ENCODE data around the gene DPYSL3.

The DPYSL3 gene

DNA sequence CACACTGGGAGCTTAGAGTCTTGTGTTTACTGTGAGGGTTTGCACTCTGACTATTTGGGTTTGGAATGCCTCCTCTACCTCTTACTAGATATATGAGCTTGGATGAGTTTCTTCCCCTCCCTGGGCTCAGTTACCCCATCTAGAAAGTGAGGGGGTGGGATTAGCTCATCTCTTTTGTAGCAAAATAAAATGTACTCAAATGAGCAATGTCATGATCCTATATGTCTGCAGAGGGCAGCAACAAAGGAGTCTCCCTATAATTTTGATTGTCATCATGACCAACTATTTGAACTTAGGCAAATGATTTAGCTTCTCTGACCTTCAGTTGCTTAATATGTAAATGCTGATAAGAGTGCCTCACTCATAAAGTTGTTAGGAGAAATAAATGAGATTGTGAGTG is 109.0 kb downstream of the DPYSL3 start:
- H3K4me1 ChIP-seq (ENCODE audit: control insufficient read depth, insufficient read depth, low read length), result no peaks in the 10 kb centered on the region
- no peaks in the 10 kb centered on the region for H3K27me3 ChIP-seq (ENCODE audit: control insufficient read depth, insufficient read depth, low read length)
- no peak overlapping the region for H3K4me3 ChIP-seq (ENCODE audit: low read depth, low read length)
- H3K36me3 ChIP-seq (ENCODE audit: control insufficient read depth, insufficient read depth, low read length), result peaks cover 97% of the 10 kb centered on the region
- H3K27ac ChIP-seq (ENCODE audit: low read depth, low read length), result peak overlapping the region; percentile 36
- H3K9me3 ChIP-seq (ENCODE audit: control insufficient read depth, insufficient read depth, low read length), result no peaks in the 10 kb centered on the region
- H3K9ac ChIP-seq (ENCODE audit: low read depth, low read length), result no peak overlapping the region

DNA sequence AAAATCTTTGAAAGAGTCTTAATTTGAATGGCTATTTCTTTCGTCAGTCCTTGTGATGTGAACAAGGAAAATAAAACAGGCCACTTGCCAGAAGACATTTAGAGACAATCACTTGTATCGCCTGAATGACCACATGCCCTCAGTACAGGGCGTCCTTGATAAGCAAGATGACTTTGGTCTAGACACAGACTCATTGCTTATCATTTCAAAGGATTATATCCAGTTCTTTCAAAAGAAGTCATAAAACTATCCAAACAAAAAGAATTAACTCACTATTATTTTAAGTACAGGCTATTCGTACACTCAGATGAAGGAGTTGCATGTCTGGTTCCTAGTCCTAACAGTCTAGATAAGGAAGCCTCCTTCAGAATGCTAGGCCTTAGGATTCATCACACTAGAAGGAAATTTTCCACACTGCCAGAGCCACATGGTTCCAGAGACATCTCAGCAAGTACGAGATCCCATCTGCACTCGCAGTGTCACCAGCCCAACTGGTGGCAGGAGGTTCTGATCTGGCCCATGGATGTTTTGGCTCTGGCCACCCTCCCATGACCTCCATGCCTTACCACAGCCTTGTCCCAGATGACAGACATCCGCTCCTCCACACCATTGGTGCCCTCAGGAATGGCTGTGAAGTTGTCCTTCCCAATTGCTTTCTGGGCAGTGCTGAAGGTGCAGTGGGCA is 109.6 kb downstream of the DPYSL3 start:
- Histone ChIP-seq H3K27ac (ENCODE audit: low read depth, low read length) (peak overlapping the region; percentile 36), H3K36me3 (ENCODE audit: control insufficient read depth, insufficient read depth, low read length) (peaks cover 97% of the 10 kb centered on the region), H3K4me3 (ENCODE audit: low read depth, low read length) (no peak overlapping the region), H3K27me3 (ENCODE audit: control insufficient read depth, insufficient read depth, low read length) (no peaks in the 10 kb centered on the region), H3K4me1 (ENCODE audit: control insufficient read depth, insufficient read depth, low read length) (no peaks in the 10 kb centered on the region), H3K9me3 (ENCODE audit: control insufficient read depth, insufficient read depth, low read length) (no peaks in the 10 kb centered on the region), H3K9ac (ENCODE audit: low read depth, low read length) (no peak overlapping the region)

DNA sequence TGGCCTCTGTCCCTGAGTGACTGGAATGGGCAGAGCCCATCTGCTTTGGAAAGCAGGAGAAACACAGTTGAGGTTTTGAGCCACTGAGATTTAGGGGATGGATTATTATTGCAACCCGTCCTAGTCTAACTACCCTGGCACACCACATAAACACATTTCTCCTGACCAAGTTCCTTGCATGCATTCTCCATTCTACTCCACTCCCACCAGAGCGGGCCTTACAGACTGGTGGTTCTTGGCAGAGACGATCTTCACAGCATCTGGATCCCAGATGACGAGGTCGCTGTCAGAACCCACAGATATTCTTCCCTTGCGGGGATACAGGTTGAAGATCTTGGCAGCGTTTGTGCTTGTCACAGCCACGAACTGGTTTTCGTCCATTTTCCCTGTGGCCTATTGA is 111.0 kb downstream of the DPYSL3 start:
- Histone ChIP-seq H3K4me1 (ENCODE audit: control insufficient read depth, insufficient read depth, low read length) (no peaks in the 10 kb centered on the region; the same call in 1 of the 2 replicates), H3K27me3 (ENCODE audit: control insufficient read depth, insufficient read depth, low read length) (no peaks in the 10 kb centered on the region), H3K9ac (ENCODE audit: low read depth, low read length) (no peak overlapping the region), H3K36me3 (ENCODE audit: control insufficient read depth, insufficient read depth, low read length) (peaks cover 97% of the 10 kb centered on the region), H3K9me3 (ENCODE audit: control insufficient read depth, insufficient read depth, low read length) (no peaks in the 10 kb centered on the region), H3K4me3 (ENCODE audit: low read depth, low read length) (no peak overlapping the region), H3K27ac (ENCODE audit: low read depth, low read length) (no peak overlapping the region)

DNA sequence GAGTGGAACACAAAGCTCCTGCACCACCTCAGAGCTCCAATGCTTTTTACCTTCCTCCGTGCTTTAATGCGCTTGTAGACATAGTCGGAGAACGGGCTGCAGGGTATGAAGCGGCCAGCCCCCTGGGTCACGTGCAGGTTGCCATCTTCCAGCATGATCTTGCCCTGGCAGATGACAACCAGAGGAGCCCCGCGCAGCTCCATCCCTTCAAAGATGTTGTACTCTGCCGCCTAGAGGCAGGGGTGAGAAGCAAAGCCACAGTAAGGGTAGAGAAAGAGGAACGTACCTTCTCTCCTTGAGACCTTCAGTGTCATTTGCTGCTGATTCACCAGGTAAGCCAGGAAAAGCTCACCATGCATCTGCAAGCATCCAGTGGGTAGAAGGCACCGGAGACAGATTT is 112.3 kb downstream of the DPYSL3 start:
- no peak overlapping the region for H3K4me3 ChIP-seq (ENCODE audit: low read depth, low read length)
- no peaks in the 10 kb centered on the region for H3K27me3 ChIP-seq (ENCODE audit: control insufficient read depth, insufficient read depth, low read length)
- H3K4me1 ChIP-seq (ENCODE audit: control insufficient read depth, insufficient read depth, low read length), result no peaks in the 10 kb centered on the region; the same call in 1 of the 2 replicates
- H3K9ac ChIP-seq (ENCODE audit: low read depth, low read length), result no peak overlapping the region
- H3K9me3 ChIP-seq (ENCODE audit: control insufficient read depth, insufficient read depth, low read length), result no peaks in the 10 kb centered on the region
- no peak overlapping the region for H3K27ac ChIP-seq (ENCODE audit: low read depth, low read length)
- H3K36me3 ChIP-seq (ENCODE audit: control insufficient read depth, insufficient read depth, low read length), result peaks cover 97% of the 10 kb centered on the region

DNA sequence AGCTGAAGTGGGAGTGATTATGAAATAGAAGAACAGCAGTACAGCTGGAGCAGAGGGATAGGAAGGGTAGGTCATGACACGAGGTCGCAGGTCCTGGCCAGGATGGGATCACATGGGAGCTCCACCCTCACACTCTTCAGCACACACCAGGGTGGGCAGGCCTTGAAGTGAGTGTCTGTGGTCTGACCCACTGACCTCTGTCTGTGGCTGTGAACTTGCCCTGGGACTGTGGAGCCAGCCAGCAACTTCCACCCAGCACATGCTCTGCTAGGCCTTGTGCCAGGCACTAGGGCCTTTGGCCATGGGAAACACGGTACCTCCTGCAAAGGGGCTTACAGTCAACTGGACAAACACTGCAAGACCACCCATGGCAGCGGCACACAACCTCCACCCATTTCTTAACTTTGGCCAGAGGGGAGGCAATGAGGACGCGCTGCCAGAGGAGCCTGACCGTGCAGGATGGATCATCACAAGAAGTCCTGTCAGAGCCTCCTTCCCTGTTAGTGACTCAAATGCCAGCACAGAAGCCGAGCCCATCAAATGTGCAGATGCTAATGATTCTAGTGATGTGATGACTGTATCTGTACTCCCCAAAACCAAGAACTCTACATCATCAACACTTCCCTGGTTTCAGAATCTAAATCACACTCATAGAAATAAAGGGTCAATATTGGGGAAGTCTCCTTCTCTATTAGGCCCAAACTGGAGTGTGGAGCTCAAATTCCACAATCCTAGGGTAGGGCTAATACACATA is 113.6 kb downstream of the DPYSL3 start:
- H3K27me3 ChIP-seq (ENCODE audit: control insufficient read depth, insufficient read depth, low read length), result no peaks in the 10 kb centered on the region
- no peak overlapping the region for H3K9ac ChIP-seq (ENCODE audit: low read depth, low read length)
- peaks cover 100% of the 10 kb centered on the region for H3K36me3 ChIP-seq (ENCODE audit: control insufficient read depth, insufficient read depth, low read length)
- no peaks in the 10 kb centered on the region; the same call in 1 of the 2 replicates for H3K4me1 ChIP-seq (ENCODE audit: control insufficient read depth, insufficient read depth, low read length)
- H3K9me3 ChIP-seq (ENCODE audit: control insufficient read depth, insufficient read depth, low read length), result no peaks in the 10 kb centered on the region
- H3K4me3 ChIP-seq (ENCODE audit: low read depth, low read length), result no peak overlapping the region
- H3K27ac ChIP-seq (ENCODE audit: low read depth, low read length), result no peak overlapping the region

DNA sequence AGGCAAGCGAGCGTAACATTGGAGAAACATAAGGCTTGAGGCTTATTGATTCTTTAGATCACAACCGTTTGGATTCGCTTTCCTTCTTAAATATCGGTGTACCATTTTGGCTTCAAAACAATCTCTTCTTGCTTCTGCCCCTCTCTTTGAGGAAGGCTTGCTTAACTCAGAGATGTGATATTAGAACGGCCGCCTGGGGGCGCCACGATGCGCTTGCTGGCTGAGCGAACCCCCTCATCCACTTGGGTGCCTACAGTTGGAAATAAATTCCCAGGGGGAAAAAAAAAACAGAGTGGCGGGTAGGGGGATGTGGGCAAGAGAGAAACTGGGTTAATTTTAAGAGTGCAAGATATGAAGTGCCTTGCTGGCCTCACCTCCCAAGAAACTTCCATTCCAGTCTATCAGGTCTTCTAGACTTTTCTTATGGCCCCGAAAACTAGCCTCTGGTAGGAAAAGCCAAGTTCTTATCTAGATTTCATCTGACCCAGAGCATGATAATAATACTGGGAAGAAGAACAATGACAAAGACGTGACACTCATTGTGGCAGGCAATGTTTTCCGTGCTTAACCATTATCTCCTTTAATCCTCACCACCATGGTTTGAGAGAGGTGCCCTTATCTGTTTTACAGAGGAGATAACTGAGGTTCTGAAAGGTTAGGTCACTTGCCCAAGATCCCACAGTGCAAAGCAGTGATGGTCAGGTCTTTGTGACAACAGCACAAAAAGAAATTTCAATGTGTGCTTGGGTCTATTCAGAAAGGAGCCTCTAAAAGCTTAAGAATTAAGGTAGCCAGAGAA is 115.8 kb downstream of the DPYSL3 start:
- H3K27me3 ChIP-seq (ENCODE audit: control insufficient read depth, insufficient read depth, low read length), result no peaks in the 10 kb centered on the region
- no peaks in the 10 kb centered on the region; the same call in 1 of the 2 replicates for H3K4me1 ChIP-seq (ENCODE audit: control insufficient read depth, insufficient read depth, low read length)
- peaks cover 94% of the 10 kb centered on the region for H3K36me3 ChIP-seq (ENCODE audit: control insufficient read depth, insufficient read depth, low read length)
- no peaks in the 10 kb centered on the region for H3K9me3 ChIP-seq (ENCODE audit: control insufficient read depth, insufficient read depth, low read length)
- H3K27ac ChIP-seq (ENCODE audit: low read depth, low read length), result peak overlapping the region; percentile 36
- no peak overlapping the region for H3K4me3 ChIP-seq (ENCODE audit: low read depth, low read length)
- no peak overlapping the region for H3K9ac ChIP-seq (ENCODE audit: low read depth, low read length)

DNA sequence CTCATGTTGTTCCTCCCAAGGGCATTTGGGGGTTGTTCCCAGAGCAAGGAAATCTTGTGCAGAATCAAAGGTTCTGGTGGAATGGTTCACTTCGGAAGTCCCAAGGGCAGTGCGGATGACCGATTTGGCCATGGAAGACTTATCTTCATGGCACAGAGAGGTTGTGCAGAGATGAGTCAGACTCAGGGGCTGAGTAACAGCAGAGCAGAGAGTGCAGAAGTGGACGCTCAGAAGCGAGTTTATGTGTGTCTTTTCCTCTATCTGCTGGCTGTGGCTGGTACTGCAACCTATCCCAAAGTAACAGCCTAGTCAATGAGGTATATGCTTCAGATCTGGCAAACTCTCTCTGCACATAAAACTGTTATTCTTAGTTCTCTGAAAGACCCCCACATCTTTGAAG is 118.1 kb downstream of the DPYSL3 start:
- Histone ChIP-seq H3K9me3 (ENCODE audit: control insufficient read depth, insufficient read depth, low read length) (no peaks in the 10 kb centered on the region), H3K27ac (ENCODE audit: low read depth, low read length) (peak overlapping the region; percentile 44), H3K4me3 (ENCODE audit: low read depth, low read length) (no peak overlapping the region), H3K9ac (ENCODE audit: low read depth, low read length) (no peak overlapping the region), H3K36me3 (ENCODE audit: control insufficient read depth, insufficient read depth, low read length) (peaks cover 71% of the 10 kb centered on the region), H3K27me3 (ENCODE audit: control insufficient read depth, insufficient read depth, low read length) (no peaks in the 10 kb centered on the region), H3K4me1 (ENCODE audit: control insufficient read depth, insufficient read depth, low read length) (peaks cover 11% of the 10 kb centered on the region)

DNA sequence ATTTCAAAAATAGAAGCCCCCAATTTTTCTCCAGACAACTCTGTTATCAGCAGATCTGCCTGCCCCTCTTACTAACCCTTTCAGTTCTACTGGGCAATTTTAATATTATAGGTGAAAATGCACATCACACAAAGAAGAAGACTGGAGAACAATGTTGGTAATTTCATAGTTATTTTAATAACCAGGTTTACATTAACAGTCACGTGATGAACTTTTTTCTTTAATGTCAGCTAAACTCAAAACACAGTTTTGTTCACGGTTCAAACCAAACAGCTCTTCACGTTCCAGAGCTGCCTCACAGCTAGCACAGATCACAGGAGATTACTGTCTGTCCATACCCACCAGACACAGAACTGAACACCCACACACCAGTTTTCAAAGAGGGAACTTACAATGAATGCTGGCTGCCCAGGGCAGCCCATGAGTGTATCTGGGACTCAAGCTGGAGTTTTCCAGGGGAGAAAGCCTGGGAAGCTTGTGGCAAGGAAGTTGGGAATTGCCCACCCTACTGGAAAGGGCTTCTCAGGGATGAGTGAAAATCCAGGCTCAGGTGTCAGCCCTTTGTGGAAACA is 119.1 kb downstream of the DPYSL3 start:
- H3K9ac ChIP-seq (ENCODE audit: low read depth, low read length), result no peak overlapping the region

DNA sequence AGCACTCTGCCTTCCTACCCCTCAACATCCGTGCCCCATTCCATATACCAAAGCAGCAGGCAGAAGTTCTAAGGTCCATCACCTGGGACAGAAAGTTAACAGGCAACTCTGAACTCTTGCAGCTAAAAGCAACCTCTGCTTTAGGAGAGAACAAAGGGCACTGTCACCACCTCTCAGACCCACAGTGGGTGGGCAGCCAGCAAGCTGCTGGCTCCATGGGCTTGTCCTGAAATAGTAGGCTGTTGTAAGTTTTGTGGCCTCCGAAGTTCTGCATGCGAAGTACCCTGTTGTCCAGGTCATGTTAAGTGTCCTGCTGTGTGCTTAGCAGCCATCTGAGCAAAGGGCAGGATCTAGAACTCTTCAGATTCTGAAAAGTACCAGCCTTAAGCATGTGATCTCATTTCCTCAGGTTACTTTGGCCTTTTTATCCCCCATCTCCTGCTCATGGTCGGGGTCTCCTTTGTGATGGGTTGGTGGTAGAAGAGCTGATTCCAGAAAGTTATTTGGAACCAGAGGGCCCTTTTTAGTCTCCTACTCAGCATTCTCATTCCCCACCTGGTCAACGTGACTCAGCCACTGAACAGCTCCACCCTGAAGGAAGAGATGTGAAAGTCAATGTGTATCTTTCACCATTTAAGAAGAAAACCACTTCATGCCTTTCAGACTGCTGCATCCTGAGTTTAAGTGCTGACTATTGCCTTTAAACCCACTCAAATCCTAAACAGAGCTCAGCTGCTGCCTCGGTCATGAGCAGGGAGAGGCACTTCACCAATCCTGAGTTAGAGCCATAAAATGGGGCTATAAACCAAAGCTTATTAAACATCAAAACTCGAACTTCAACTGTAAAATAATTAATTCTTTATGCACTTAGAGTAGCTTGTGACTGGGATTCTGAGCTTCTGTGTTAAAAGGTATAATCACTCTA is 121.4 kb downstream of the DPYSL3 start:
- Histone ChIP-seq H3K4me1 (ENCODE audit: control insufficient read depth, insufficient read depth, low read length) (peaks cover 15% of the 10 kb centered on the region), H3K9ac (ENCODE audit: low read depth, low read length) (no peak overlapping the region)

More for the DNA sequence above, 119.1 kb downstream of the DPYSL3 start:
- Histone ChIP-seq H3K9me3 (ENCODE audit: control insufficient read depth, insufficient read depth, low read length) (no peaks in the 10 kb centered on the region), H3K4me3 (ENCODE audit: low read depth, low read length) (no peak overlapping the region), H3K27ac (ENCODE audit: low read depth, low read length) (no peak overlapping the region), H3K36me3 (ENCODE audit: control insufficient read depth, insufficient read depth, low read length) (peaks cover 60% of the 10 kb centered on the region), H3K27me3 (ENCODE audit: control insufficient read depth, insufficient read depth, low read length) (no peaks in the 10 kb centered on the region), H3K4me1 (ENCODE audit: control insufficient read depth, insufficient read depth, low read length) (peaks cover 11% of the 10 kb centered on the region)

DNA sequence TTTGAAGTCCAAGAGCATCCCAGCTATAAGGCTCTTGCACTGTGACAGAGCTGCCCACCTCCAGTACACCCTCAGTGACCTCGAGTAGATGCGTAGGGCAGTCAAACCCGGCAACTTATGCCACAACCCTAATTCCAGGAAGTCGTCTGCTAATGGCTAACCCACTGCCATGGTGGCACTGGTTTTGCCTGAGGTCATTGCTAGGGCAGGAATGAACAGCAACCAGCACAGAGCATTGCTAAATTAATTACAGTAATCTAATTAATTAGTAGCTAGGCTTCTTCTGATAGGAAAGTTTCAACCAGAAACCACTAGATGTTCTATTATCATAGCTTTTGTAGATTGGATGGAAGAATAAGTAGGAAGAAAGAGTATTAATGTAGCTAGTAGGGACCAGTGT is 122.8 kb downstream of the DPYSL3 start:
- no peak overlapping the region for H3K27ac ChIP-seq (ENCODE audit: low read depth, low read length)
- H3K27me3 ChIP-seq (ENCODE audit: control insufficient read depth, insufficient read depth, low read length), result no peaks in the 10 kb centered on the region
- no peaks in the 10 kb centered on the region for H3K9me3 ChIP-seq (ENCODE audit: control insufficient read depth, insufficient read depth, low read length)
- H3K9ac ChIP-seq (ENCODE audit: low read depth, low read length), result no peak overlapping the region
- H3K36me3 ChIP-seq (ENCODE audit: control insufficient read depth, insufficient read depth, low read length), result peaks cover 24% of the 10 kb centered on the region
- no peak overlapping the region for H3K4me3 ChIP-seq (ENCODE audit: low read depth, low read length)
- peaks cover 24% of the 10 kb centered on the region for H3K4me1 ChIP-seq (ENCODE audit: control insufficient read depth, insufficient read depth, low read length)

More for the DNA sequence above, 121.4 kb downstream of the DPYSL3 start:
- Histone ChIP-seq H3K36me3 (ENCODE audit: control insufficient read depth, insufficient read depth, low read length) (peaks cover 37% of the 10 kb centered on the region), H3K27ac (ENCODE audit: low read depth, low read length) (peak overlapping the region; percentile 65), H3K27me3 (ENCODE audit: control insufficient read depth, insufficient read depth, low read length) (no peaks in the 10 kb centered on the region), H3K9me3 (ENCODE audit: control insufficient read depth, insufficient read depth, low read length) (no peaks in the 10 kb centered on the region), H3K4me3 (ENCODE audit: low read depth, low read length) (no peak overlapping the region)

Measured in HUES48 (cell line).